HG03135 (cell line): ENCODE results near the gene HEXB.
"Not testable (repeated sequence)": the region's sequence is repeated elsewhere in the genome, so short reads cannot be mapped to it uniquely, and the experiment has no call there.

Source experiments
- ATAC-seq: cut with Tn5 transposase; IDR thresholded peaks from one replicate; pipeline ENCODE4 v1.9.1; 2021; ENCODE audit warnings: mild to moderate bottlenecking, moderate library complexity; ENCODE audit not compliant: unreplicated experiment

HEXB gene

DNA sequence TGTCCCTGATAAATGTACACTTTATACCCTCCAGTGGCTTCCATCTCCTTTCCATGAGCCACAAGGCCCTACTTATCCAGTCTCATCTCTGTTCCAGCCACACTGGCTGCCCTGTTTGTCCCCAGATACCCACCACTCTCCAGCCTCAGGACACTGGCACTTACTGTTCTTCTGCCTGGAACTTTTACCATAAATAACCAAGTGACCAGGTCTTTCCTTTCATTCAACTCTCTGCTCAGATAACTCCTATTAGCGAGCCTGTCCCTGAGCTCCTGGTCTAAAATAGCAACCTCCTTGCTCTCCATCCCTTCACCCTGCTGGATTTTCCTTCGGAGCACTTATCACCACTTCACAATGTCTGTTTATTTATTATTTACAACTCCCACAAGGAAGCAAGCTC lies 27.9 kb upstream of the HEXB start:
- no peak for ATAC-seq

DNA sequence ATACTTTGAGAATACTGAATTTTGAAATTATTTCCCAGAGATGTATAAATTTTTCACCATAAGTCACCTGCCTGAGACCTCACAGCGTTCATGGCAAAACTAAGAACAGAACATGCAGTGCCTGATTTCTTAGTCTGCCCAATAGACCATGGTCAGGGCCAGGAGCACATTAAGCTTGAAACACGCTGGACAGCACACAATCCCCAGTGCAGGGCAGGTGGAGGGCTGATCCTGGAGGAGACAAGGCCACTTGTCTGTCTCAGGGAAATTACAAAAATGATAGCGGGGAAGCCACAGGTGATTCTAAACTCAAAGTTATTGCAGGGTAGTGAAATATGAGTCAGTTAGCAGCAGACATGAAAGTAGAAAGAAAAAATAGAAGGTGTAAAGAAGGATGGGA lies 25.9 kb upstream of the HEXB start:
- ATAC-seq, result no peak

DNA sequence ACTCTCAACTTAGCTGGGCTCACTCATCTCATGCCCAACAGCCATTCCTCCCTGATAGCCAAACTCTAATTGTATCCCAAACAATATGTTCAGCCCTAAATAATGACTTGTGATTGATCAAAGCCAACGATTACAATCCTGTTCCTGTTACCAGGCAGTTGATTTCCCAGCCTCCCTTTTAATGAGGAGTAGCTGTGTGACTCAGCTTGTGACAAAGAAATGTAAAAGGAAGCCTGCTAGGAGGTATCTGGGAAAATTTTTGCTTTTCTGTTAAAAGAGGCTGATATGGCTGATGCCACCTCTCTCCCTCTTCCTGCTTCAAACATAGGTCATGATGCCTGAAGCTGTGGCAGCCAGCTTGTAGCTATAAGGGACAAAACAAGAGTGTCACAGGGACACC lies 24.9 kb upstream of the HEXB start:
- ATAC-seq, result no peak

DNA sequence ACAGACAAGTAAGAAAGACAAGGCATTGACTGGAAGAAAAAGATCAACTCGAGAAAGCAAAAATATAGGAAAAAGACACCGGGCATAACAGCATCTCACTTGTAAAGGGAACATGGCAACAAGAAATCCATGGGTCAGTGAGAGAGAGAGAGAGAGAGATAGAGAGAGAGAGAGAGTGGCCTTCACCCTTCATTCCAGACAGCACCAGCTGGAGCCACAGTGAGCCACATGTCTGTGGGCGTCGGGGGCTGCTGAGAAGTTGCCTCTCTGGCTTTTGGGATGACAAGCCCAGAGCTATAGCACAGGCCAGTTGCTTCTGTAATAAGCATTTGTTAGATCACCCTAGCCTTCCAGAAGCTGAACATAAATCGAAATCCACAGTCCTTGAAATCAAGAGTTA lies 24.2 kb upstream of the HEXB start:
- no peak for ATAC-seq

DNA sequence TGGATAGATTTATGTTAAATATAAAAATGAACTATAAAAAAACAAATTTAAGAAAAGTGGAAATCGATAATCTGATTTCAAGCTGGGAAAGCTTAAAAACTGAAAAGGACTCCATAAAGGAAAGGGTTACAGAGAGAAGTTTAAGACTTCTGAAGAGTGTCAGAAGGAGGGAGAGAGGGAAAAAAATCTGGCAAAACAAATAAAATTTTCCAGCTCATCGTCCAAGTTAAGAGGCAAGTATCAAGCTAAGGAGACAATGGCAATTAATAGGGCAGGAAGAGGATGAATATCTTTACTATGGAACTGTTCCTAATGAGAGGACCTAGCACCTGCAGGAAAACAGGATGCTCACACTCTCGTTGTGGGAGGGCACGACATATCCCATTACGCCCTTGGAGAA lies 20.5 kb upstream of the HEXB start:
- ATAC-seq, result no peak

DNA sequence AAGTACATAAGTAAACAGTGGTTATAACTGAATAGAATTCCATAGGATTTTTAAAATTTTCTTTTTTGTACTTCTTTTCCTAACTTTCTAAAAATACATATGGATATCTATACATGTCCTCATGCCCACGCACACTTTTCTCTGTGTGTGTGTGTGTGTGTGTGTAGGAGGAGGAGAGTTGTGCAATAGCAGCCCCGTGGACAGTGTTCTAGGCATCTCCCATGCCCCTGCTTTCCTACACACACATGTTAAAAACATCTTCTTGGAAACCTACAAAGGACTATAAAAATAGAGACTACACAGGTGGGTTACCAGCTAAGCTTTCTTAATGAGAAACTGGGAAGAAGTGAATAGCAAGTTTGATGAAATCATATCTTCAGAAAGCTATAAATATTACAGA lies 19.8 kb upstream of the HEXB start:
- no peak for ATAC-seq

DNA sequence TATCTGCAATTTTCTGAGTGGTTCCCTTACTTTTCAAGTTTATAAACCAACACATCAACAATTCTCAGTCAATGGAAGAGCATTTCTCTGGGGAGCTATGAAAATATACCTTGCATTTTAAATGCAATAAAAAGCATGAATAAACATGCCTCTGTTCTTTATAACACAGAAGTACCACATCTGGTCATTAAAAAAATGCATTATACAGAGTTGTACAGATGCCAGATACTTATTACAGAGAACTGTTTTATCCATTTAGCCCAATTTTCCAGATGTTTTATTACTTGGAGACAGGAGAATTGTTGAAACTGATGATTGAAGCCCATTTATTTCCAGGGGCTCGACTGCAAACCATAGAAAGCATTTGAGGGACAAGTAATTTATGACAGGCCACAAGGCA lies 19.2 kb upstream of the HEXB start:
- ATAC-seq, result no peak

DNA sequence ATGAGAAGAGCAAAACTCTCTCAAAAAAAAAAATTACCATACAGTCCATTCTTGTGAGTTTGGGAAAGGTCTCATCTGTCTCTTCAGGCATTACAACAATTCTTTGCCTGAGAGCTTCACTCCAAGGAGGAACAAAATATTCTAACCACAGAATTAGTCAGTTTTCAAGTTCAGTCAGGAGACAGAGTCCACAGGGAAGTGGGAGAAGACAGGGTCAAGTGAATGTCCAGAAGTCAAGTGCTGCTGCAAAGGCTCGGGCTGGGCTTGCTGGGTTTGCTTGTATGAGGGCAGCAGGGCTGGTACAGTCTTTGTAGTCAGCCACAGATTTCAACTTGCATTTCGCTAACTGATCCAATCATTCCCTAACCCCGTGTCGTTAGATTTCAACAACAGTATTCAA lies 17.6 kb upstream of the HEXB start:
- ATAC-seq, result no peak

DNA sequence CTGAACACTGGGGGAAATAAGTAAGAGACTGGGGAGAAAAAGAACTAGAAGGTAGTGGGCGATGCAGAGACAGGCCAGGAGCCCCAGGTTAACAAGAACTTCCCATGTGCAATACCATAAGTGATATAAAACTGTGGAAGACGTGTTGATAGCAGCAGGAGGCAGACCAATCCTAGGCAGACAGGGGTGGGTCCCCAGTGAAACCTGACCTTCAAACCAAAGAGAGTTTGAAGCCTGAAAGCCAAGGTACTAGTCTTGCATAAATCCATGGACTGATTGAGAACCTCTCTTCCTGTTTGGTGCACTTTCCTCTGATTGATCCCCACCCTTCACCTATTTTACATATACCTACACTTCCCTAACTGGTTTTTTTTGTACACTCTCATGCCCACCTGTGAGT lies 15.2 kb upstream of the HEXB start:
- ATAC-seq, result no peak

DNA sequence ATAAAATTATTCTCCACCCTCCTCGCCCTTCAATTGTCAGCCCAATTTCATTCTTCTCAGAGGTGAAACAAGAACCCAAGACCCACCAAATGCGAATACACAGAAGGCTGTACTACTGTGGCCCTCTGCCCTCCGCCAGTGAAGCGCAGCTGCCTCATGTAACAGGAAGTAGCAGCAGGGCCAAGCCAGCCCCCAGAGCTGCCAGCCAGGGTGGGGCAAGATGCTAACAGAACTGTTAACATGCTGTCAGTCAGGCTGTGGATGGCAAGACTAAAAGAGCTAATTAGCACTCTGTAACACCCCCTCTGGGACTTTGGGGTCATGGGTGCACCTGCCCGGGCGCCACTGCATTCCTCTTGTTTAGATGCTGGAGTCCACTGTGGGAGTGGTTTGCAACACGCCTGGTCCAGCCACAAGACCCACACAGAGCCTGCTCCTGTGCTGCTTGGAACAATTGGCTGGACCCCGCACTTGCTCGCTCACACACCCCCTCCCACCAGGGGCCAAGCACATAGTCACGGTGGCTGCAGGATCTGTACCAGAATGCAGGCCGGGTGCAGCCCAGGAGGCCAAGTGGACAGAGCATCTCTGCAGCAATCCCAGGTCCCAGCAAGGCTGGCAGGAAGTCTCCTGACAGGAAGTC lies 14.5 kb upstream of the HEXB start:
- no peak for ATAC-seq

DNA sequence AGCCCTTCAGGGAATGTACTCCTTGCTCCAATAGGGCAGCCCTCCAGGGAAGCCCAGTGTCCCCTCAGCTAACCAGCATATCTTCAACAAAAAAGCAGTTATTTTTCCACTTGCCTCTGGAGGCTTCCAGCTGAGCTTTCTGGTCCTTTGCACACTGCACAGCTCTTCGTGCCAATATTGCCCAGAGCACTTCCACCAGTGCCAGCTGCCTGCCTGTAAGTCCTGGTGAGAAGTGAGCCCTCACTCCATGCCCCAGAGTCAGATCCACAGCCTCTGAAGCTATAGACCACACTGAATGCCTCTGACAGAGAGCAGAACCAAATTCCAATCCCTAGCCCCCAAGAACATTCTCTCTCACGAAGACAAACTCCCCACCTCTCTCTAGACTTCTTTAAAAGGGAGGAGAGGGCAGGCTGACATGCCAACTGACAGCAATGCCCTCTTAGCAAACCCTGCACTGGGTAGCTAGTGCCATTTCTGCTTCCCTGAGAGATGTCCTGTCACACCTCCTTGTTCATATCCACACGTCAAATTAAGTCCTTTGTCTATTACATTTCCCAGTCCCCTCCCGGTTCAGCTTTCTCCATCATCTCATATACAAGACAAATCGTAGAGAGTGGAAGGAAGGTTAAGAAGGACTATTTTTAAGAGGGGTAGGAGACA lies 12.7 kb upstream of the HEXB start:
- ATAC-seq, result no peak

DNA sequence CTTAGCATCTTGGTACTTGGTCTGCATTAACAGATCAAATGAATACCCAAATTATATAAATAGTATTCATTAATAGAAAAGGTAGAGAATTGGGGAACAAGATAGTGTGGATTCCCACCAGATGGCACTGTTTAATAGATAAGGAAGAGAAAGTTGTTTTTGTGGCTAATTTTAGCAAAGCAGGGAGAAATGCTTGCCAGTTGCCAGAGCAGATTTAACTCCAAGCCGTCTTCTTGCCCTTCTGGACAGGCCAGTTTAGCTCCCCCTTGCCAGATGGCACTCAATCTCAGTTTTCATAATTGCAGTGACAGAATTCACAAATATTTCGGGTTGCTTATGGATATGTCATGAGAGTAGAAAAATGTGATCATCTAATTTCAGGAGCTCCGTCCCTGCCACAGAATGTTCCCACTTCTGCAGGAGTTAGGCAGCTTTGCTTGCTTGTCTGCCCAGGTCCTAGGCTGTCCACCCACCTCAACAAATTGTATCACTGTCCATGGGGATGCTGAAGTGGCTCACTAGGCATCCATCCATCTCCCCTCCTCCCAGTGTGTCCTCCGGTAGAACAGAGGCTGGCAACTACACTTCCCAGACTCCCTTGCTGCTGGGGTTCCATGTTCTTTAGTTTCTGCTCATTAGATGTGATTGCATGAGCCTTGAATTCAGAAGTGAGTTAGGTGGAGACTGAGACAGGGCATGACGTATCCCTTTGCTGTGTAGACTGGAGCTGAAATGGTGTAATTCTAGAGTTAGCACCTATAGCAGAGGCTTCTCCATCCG lies 11.8 kb upstream of the HEXB start:
- no peak for ATAC-seq

DNA sequence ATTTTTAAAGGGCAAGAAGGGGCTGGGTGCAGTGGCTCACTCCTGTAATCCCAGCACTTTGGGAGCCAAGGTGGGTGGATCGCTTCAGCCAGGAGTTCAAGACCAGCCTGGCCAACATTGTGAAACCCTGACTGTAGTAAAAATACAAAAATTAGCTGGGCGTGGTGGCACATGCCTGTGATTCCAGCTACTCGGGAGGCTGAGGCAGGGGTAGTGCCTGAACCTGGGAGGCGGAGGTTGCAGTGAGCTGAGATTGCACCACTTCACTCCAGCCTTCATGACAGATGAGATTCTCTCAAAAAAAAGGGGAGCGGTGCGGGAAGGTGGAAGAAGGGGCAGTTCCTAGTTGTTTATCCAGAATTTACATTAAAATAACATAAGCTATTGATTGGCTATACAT lies 8.6 kb upstream of the HEXB start:
- not testable (repeated sequence) for ATAC-seq

DNA sequence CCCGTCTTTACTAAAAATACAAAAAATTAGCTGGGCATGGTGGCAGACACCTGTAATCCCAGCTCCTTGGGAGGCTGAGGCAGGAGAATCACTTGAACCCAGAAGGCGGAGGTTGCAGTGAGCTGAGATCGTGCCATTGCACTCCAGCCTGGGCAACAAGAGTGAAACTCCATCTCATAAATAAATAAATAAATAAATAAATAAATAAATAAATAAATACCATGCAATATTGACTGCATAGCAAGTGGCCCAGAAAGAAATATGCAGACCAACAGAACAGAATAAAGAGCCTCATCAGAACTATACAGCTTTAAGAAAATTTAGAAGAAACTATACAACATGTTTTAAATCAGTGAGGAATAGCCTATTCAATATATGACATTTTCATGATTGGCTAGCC lies 6.9 kb upstream of the HEXB start:
- not testable (repeated sequence) for ATAC-seq

DNA sequence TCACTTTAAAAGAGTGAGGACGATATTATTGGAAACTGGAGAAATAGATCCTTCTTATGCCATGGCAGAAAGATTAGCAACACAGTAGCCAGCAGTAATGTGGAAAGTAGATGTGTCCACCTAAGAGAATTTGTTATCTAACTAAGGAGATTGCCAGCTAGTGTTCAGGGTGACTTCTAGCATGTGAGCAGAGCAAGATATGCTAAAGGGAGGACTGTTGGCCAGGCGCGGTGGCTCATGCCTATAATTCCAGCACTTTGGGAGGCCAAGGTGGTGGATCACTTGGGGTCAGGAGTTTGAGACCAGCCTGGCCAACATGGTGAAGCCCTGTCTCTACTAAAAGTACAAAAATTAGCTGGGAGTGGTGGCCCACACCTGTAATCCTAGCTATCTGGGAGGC lies 5.7 kb upstream of the HEXB start:
- ATAC-seq, result not testable (repeated sequence)

DNA sequence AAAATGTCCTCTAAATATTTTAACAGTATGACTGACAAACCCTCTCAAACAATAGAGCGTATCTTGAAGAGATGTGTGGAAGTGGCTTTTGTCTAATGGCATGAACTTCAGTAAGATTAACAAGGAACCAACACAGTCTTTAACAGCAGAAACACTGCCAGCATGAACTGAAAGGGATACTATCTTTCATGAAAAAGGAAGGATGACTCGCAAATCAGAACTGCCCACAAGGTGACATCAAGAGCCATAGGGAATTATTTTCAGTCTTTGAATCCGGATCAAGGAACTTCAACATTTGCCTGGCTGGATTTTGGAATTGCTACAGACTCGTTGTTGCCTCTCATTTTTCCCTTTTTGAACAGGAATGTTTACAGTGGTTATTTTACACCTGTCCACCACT lies 5.1 kb upstream of the HEXB start:
- no peak for ATAC-seq

DNA sequence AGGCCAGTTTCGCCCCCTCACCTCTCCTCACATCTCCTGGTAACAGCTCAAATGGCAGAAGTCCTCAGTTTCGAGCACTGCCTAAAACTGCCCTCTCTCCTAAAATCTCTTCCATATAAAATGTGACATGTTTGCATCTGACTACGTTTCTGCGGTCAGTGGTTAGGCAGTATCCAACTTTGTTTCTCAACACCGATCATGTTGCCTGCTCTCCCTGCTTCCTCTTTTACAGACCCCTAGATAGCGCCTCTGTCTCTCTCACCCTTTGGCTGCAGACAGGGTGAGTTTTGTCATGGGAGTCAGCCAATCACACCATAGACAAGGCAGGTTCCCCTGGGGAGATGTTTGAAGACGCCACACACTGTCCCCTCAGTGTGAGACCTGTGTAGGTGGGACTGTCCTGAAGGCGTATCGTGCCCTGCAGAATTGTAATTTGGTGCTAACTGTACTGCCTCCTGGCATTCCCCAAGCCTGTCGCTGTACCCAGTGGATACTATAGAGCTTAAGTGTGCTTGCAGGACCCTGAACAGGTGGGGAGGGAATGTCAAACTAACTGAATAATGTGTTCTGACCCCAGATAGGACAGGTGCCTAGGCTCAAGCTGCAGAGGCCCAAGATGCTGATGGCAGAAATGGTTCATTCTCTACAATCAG lies 1.1 kb downstream of the HEXB start:
- peak; percentile 54 for ATAC-seq

DNA sequence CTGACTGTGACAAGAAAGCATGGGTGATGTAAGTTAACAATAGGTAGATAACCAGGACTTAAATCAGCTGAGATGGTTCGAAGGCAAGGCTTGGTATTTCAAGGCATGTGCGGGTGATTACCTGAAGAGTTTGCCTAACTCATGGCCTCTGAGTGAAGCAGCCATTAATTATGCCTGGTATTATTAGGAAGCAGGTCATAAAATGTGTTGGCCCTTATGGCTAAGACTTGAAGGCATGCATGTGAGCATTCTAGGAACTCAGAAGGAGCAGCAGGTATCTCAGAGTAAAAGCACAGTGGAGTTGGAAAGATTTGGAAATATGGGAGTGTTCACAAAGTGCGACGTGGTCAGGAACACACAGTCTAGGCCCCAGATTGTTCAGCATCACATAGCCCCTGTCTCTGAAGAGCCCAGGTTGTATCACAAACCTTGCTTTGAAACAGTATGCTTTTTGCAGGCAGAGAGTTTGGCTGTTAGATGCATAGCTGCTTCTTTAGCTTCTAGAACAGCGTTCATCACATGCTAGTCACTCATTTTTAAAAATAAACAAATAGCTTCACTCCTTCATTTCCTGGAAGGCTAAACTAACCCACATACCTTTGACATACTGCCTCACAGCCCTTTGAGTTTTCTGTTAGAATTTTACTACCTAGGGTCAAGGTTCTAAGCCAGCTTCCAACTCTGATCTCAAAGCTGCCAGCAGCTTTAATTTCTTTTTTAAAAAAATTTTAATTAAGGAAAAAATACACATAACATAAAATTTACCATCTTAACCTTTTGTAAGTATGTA lies 2.1 kb downstream of the HEXB start:
- ATAC-seq, result no peak

DNA sequence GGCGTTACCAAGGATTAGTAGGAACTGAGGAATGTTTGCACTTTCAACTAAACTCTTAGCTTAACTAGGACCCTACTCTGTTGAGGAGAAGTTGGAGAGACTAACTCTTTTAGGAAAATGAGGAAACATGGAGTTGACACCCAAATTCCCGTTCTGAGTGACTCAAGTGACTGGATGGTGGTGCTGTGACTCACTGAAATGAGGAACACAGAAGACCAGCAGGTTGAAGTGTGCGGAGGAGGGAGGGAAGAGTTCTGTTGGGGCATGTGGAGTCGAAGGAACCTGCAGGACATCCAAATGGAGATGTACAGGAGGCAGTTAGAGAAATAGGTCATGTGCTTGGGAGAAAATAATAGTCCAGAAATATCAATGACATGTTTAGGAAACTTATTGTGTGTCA lies 8.2 kb downstream of the HEXB start:
- ATAC-seq, result no peak

DNA sequence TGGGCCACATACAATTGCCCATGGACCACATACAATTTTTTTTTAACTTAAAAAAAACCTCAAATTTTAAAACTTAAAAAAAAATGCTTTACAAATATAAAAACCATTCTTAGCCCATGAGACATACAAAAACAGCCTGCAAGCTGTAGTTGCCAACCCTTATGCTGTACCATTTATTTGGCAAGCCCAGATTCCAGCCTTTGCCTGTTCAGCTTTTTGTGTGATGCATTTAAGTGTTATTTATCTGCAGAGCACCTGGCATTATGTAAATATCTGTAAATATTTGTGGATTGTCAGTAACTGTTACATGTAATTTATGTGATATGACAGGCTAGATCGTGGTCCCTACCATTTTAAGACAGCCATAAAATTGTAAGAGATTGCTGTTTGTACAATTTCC lies 32.6 kb downstream of the HEXB start:
- ATAC-seq, result no peak

DNA sequence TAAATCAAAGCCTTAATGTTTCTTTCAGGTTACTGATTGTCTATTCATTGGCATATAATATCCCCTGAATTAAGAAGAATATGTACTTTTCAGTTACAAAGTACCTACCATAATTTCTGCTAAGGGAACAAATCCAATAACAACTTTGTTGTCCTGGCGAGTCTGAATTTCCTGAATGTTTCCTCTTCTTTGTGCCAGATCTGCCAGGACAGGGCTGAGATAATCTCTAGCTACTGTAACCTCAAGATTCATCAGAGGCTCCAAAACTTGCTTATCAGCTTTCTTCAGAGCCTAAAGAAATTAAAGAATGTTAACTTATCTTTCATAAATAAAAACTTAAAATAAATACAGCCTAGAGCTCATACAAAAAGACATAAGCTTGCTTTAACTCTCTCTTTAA lies 37.2 kb downstream of the HEXB start:
- no peak for ATAC-seq
